GM10248 (cell line): ENCODE measurements around the gene MYPN.
A peak's percentile ranks its signal among the peaks of the same experiment; 100 is the strongest.

Source experiments
- CTCF ChIA-PET: fragments of 300-600 bp; sonication (Branson Sonifier 250); formaldehyde crosslinking; extraction: SDS; loops from one replicate; lab custom pipeline; 2021; ENCODE audit warnings: antibody characterized with exemption; lab: Yijun Ruan, JAX
- POLR2A ChIA-PET: fragments of 350-650 bp; sonication (Branson Sonifier 250); formaldehyde crosslinking; extraction: SDS; loops from one replicate; lab custom pipeline; 2020; ENCODE audit warnings: antibody characterized with exemption; lab: Yijun Ruan, JAX
- DNase-seq: peaks from one replicate; pipeline ENCODE4 v3.0.0; 2012; ENCODE audit errors: extremely low spot score
- CTCF ChIP-seq: IDR thresholded peaks from 2 replicates; pipeline ENCODE4 v1.5.1; 2012; ENCODE audit warnings: mild to moderate bottlenecking, low read depth; ENCODE audit errors: extremely low read depth, missing control alignments, control extremely low read depth

The MYPN gene

GRCh38 chr10:68083953-68084352 lies 25.3 kb upstream of the MYPN start:
- no peak for TF ChIP-seq CTCF
- ChIA-PET CTCF (interaction anchor here (1.1 to 1.5 kb wide), 2 partner anchors 17 to 72 kb away, joined by 4 to 6 read pairs; no protein-coding TSS in a partner anchor), POLR2A (no interaction called here)
- DNase-seq = no peak

- POLR2A ChIA-PET = interaction anchor here (0.5 kb wide), 1 partner anchor 86 kb away, joined by 3 read pairs; no protein-coding TSS in a partner anchor
- DNase-seq = no peak
- no peak for TF ChIP-seq CTCF
- CTCF ChIA-PET = interaction anchor here (1.1 to 1.5 kb wide), 2 partner anchors 17 to 71 kb away, joined by 4 to 6 read pairs; no protein-coding TSS in a partner anchor
Observed at GRCh38 chr10:68084469-68084868, 24.8 kb upstream of the MYPN start.

GRCh38 chr10:68086011-68086410 lies 23.3 kb upstream of the MYPN start:
- DNase-seq = no peak
- ChIA-PET CTCF (no interaction called here), POLR2A (no interaction called here)
- TF ChIP-seq CTCF = no peak

- no peak for DNase-seq
- TF ChIP-seq CTCF = no peak
- CTCF ChIA-PET = interaction anchor here (1.0 to 3.0 kb wide), 2 partner anchors 68 to 232 kb away, joined by 3 to 12 read pairs; no protein-coding TSS in a partner anchor
- POLR2A ChIA-PET = no interaction called here
Observed at GRCh38 chr10:68086910-68087684, 22.2 kb upstream of the MYPN start.

- POLR2A ChIA-PET = no interaction called here
- CTCF ChIA-PET = interaction anchor here (1.0 to 3.0 kb wide), 3 partner anchors 68 to 299 kb away, joined by 3 to 12 read pairs (median 4); no protein-coding TSS in a partner anchor
- TF ChIP-seq CTCF = no peak
- DNase-seq = no peak
Observed at GRCh38 chr10:68087685-68088401, 21.4 kb upstream of the MYPN start.

- ChIA-PET POLR2A (no interaction called here), CTCF (interaction anchor here (1.6 to 3.0 kb wide), 2 partner anchors 67 to 300 kb away, joined by 4 to 12 read pairs; no protein-coding TSS in a partner anchor)
- TF ChIP-seq CTCF = no peak
- peak; percentile 17 for DNase-seq
Observed at GRCh38 chr10:68088740-68089139, 20.5 kb upstream of the MYPN start.
